ENCODE results near the gene SMAD5. TPM values are rescaled to one million over a fixed set of nuclear protein-coding genes. Genes with fewer than 3 reads are reported as not detected.

The SMAD5 gene
- total RNA-seq, 1 experiment from 2014 or later: 64.3 TPM

DNA sequence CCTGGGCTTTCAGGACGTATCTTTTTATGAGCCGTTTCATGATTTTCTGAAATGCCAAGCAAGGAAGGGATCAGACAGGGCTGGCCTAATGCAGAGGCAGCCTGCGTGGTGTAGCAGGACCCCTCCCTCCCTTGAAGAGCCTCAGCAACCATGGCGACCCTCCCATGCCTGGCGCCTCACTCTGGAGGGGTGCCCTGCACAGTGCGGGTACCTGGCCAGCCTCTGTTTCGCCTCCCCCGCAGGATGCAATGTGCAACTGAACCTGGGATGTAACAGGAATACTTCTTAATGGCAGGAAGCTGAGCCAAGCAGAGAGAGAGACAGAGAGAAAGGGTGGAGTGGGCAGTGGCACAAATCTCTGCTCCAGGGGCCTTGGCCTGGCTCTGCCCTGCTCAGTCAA lies 83.6 kb downstream of the SMAD5 start:
- DNase-seq (ENCODE audit: low read depth, low spot score) (no peak), ATAC-seq (peak; percentile 68)
- no peak overlapping the region for H3K9ac ChIP-seq (ENCODE audit: low read length)
- no TSS peak for BruUV-seq (replicated peaks)
- H3K4me3 ChIP-seq (replicated peaks in 1 of 2; ENCODE audit: low read depth in 1 of 2, low read length in 2 of 2): no peak overlapping the region
- ChIA-PET POLR2A (no interaction called here), RAD21 (ENCODE audit: low non-redundant PET in 1 of 2, low total read pairs in 2 of 2, uncharacterized antibody in 2 of 2, unreplicated experiment in 2 of 2) (no interaction called here), CTCF (interaction anchor here (1.1 kb wide), 1 partner anchor 34 kb away, joined by 4 read pairs; no protein-coding TSS in a partner anchor)
- no peaks in the 10 kb centered on the region for H4K20me1 ChIP-seq (ENCODE audit: insufficient read depth)
- intact Hi-C loops (cut with micrococcal nuclease): loop anchor here (10.0 kb wide), 1 partner anchor 271 kb away; no protein-coding TSS in a partner anchor
- no peaks in the 10 kb centered on the region for H3K79me2 ChIP-seq (ENCODE audit: insufficient read depth, low read length)
- H3K9me2 ChIP-seq (ENCODE audit: insufficient read depth): no peaks in the 10 kb centered on the region
- H3K27me3 ChIP-seq (ENCODE audit: insufficient read depth, low read length): no peaks in the 10 kb centered on the region
- no peak overlapping the region for H2AFZ ChIP-seq (ENCODE audit: low read depth, low read length, poor library complexity, severe bottlenecking)
- no peaks in the 10 kb centered on the region for H3K36me3 ChIP-seq (ENCODE audit: control insufficient read depth in 1 of 2, insufficient read depth in 2 of 2, low read length in 2 of 2)
- TF ChIP-seq, protein P1, sequence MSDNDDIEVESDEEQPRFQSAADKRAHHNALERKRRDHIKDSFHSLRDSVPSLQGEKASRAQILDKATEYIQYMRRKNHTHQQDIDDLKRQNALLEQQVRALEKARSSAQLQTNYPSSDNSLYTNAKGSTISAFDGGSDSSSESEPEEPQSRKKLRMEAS (IDR thresholded peaks at IDR 0.05): no peak
- TF ChIP-seq, protein P2, sequence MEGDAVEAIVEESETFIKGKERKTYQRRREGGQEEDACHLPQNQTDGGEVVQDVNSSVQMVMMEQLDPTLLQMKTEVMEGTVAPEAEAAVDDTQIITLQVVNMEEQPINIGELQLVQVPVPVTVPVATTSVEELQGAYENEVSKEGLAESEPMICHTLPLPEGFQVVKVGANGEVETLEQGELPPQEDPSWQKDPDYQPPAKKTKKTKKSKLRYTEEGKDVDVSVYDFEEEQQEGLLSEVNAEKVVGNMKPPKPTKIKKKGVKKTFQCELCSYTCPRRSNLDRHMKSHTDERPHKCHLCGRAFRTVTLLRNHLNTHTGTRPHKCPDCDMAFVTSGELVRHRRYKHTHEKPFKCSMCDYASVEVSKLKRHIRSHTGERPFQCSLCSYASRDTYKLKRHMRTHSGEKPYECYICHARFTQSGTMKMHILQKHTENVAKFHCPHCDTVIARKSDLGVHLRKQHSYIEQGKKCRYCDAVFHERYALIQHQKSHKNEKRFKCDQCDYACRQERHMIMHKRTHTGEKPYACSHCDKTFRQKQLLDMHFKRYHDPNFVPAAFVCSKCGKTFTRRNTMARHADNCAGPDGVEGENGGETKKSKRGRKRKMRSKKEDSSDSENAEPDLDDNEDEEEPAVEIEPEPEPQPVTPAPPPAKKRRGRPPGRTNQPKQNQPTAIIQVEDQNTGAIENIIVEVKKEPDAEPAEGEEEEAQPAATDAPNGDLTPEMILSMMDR (IDR thresholded peaks at IDR 0.05 in 2 of 3, conservative IDR thresholded peaks at IDR 0.05 in 1 of 3; ENCODE audit: borderline replicate concordance in 1 of 3, insufficient read depth in 1 of 3, low read depth in 2 of 3, low read length in 2 of 3): peak in 2 of 3 experiments; percentile 7 to 16; a peak in 1 of 6 replicates
- H3K4me1 ChIP-seq (ENCODE audit: control insufficient read depth in 1 of 2, insufficient read depth in 2 of 2, low read length in 2 of 2): no peaks in the 10 kb centered on the region
- H3K27ac ChIP-seq (ENCODE audit: low read depth, low read length): no peak overlapping the region
- H3K4me2 ChIP-seq (ENCODE audit: low read length): no peak overlapping the region
- no peaks in the 10 kb centered on the region for H3K9me3 ChIP-seq (ENCODE audit: control insufficient read depth in 1 of 2, insufficient read depth in 1 of 2, low read depth in 1 of 2, low read length in 2 of 2)

DNA sequence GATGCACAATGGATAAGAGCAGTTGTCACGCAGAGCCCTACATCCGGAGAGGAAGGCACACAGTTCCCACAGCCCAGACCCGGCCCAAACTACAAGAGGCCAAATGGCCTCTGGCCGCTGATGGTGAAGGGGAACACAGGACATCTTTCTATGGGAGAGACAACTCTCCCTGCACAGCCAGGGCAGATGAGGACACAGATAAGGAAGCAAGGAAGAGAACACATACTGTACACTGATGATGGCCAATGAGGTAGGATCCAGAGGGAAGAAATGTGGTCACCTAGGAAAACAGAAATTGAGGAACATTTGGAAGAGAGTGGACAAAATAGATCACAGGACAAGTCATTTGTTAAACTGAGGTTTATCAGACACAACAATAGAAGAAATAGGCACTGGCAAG lies 88.7 kb downstream of the SMAD5 start:
- intact Hi-C loops (cut with micrococcal nuclease): no loop called here
- TF ChIP-seq SRF (IDR thresholded peaks at IDR 0.05; ENCODE audit: low read depth) (no peak), FOSL1 (IDR thresholded peaks at IDR 0.05; ENCODE audit: low read depth) (no peak), POLR2AphosphoS5 (IDR thresholded peaks at IDR 0.05; ENCODE audit: low read depth, low read length) (no peak), POLR2A (IDR thresholded peaks at IDR 0.05; ENCODE audit: borderline replicate concordance, extremely low read depth, insufficient read depth, insufficient read length) (no peak), ZNF274 (IDR thresholded peaks at IDR 0.05; ENCODE audit: low read depth, low read length) (no peak), CBX3 (IDR thresholded peaks at IDR 0.05; ENCODE audit: low read depth) (no peak), ELF1 (IDR thresholded peaks at IDR 0.05; ENCODE audit: borderline replicate concordance, low read depth) (no peak)
- TF ChIP-seq, protein P2 (IDR thresholded peaks at IDR 0.05 in 2 of 3, conservative IDR thresholded peaks at IDR 0.05 in 1 of 3; ENCODE audit: borderline replicate concordance in 1 of 3, insufficient read depth in 1 of 3, low read depth in 2 of 3, low read length in 2 of 3): no peak
- TF ChIP-seq, protein P3, sequence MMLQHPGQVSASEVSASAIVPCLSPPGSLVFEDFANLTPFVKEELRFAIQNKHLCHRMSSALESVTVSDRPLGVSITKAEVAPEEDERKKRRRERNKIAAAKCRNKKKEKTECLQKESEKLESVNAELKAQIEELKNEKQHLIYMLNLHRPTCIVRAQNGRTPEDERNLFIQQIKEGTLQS (IDR thresholded peaks at IDR 0.05): no peak
- TF ChIP-seq, protein P4, sequence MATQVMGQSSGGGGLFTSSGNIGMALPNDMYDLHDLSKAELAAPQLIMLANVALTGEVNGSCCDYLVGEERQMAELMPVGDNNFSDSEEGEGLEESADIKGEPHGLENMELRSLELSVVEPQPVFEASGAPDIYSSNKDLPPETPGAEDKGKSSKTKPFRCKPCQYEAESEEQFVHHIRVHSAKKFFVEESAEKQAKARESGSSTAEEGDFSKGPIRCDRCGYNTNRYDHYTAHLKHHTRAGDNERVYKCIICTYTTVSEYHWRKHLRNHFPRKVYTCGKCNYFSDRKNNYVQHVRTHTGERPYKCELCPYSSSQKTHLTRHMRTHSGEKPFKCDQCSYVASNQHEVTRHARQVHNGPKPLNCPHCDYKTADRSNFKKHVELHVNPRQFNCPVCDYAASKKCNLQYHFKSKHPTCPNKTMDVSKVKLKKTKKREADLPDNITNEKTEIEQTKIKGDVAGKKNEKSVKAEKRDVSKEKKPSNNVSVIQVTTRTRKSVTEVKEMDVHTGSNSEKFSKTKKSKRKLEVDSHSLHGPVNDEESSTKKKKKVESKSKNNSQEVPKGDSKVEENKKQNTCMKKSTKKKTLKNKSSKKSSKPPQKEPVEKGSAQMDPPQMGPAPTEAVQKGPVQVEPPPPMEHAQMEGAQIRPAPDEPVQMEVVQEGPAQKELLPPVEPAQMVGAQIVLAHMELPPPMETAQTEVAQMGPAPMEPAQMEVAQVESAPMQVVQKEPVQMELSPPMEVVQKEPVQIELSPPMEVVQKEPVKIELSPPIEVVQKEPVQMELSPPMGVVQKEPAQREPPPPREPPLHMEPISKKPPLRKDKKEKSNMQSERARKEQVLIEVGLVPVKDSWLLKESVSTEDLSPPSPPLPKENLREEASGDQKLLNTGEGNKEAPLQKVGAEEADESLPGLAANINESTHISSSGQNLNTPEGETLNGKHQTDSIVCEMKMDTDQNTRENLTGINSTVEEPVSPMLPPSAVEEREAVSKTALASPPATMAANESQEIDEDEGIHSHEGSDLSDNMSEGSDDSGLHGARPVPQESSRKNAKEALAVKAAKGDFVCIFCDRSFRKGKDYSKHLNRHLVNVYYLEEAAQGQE (IDR thresholded peaks at IDR 0.05; ENCODE audit: low read depth): no peak

More for the DNA sequence above, 88.7 kb downstream of the SMAD5 start:
- ChIA-PET POLR2A (no interaction called here), RAD21 (ENCODE audit: low non-redundant PET in 1 of 2, low total read pairs in 2 of 2, uncharacterized antibody in 2 of 2, unreplicated experiment in 2 of 2) (no interaction called here), CTCF (interaction anchor here (1.6 kb wide), 1 partner anchor 9 kb away, joined by 4 read pairs; no protein-coding TSS in a partner anchor)
- Histone ChIP-seq H3K27ac (ENCODE audit: low read depth, low read length) (no peak overlapping the region), H3K79me2 (ENCODE audit: insufficient read depth, low read length) (no peaks in the 10 kb centered on the region), H3K9ac (ENCODE audit: low read length) (no peak overlapping the region), H3K9me2 (ENCODE audit: insufficient read depth) (no peaks in the 10 kb centered on the region), H3K27me3 (ENCODE audit: insufficient read depth, low read length) (peaks cover 10% of the 10 kb centered on the region; the same call in 1 of the 2 replicates), H3K4me3 (replicated peaks in 1 of 2; ENCODE audit: low read depth in 1 of 2, low read length in 2 of 2) (no peak overlapping the region), H3K4me1 (ENCODE audit: control insufficient read depth in 1 of 2, insufficient read depth in 2 of 2, low read length in 2 of 2) (peaks cover 0 to 10% of the 10 kb centered on the region in 2 experiments; a peak in 2 of 4 replicates), H3K4me2 (ENCODE audit: low read length) (no peak overlapping the region), H2AFZ (ENCODE audit: low read depth, low read length, poor library complexity, severe bottlenecking) (no peak overlapping the region), H3K9me3 (ENCODE audit: control insufficient read depth in 1 of 2, insufficient read depth in 1 of 2, low read depth in 1 of 2, low read length in 2 of 2) (no peaks in the 10 kb centered on the region), H4K20me1 (ENCODE audit: insufficient read depth) (no peaks in the 10 kb centered on the region), H3K36me3 (ENCODE audit: control insufficient read depth in 1 of 2, insufficient read depth in 2 of 2, low read length in 2 of 2) (no peaks in the 10 kb centered on the region)
- DNase-seq (ENCODE audit: low read depth, low spot score) (no peak), ATAC-seq (no peak)
- BruUV-seq (replicated peaks): no TSS peak
